H1 (cell line): ENCODE data around the gene LBHD1.

Experiments used
- CREB1 ChIP-seq: IDR thresholded peaks from 2 replicates; pipeline ENCODE4 v1.6.1; 2012; ENCODE audit warnings: inconsistent platforms
- EZH2 ChIP-seq: fragments of 200-600 bp; sonication (generic); IDR thresholded peaks from 2 replicates; pipeline ENCODE4 v1.7.1; 2012; ENCODE audit warnings: low read depth, mild to moderate bottlenecking, moderate library complexity, low read length, inconsistent platforms; ENCODE audit not compliant: severe bottlenecking
- POLR2A ChIP-seq, 2 experiments: IDR thresholded peaks; 1 replicate in 1 of 2; 2 replicates in 1 of 2; pipeline ENCODE4 v1.6.1; 2011; ENCODE audit warnings: low read depth in 2 of 2, low read length in 2 of 2, mild to moderate bottlenecking in 2 of 2; ENCODE audit errors: control extremely low read depth in 1 of 2
- POU5F1 ChIP-seq: IDR thresholded peaks from 2 replicates; pipeline ENCODE4 v1.6.1; 2011; ENCODE audit warnings: low read depth, mild to moderate bottlenecking, low read length, moderate library complexity
- RAD21 ChIP-seq, 2 experiments: IDR thresholded peaks in 1 of 2; conservative IDR thresholded peaks in 1 of 2; 2 replicates each; pipeline ENCODE4 v1.6.1; 2011; ENCODE audit warnings: low read depth in 2 of 2, low read length in 2 of 2, improper control_type of control experiment in 1 of 2, inconsistent platforms in 1 of 2, mild to moderate bottlenecking in 1 of 2, moderate library complexity in 1 of 2
- TF ChIP-seq, protein P1 (sequence below), 3 experiments: IDR thresholded peaks; 1 replicate in 2 of 3; 2 replicates in 1 of 3; pipeline versions ENCODE4 v1.5.1 to v1.6.1; 2011; ENCODE audit warnings: low read length in 3 of 3, mild to moderate bottlenecking in 3 of 3, inconsistent platforms in 2 of 3, low read depth in 1 of 3, moderate library complexity in 1 of 3; ENCODE audit not compliant: insufficient read depth in 1 of 3; ENCODE audit errors: control extremely low read depth in 1 of 3
- TF ChIP-seq, protein P2 (sequence below): IDR thresholded peaks from 2 replicates; pipeline ENCODE4 v1.6.1; 2011; ENCODE audit warnings: low read length, improper control_type of control experiment

DNA sequence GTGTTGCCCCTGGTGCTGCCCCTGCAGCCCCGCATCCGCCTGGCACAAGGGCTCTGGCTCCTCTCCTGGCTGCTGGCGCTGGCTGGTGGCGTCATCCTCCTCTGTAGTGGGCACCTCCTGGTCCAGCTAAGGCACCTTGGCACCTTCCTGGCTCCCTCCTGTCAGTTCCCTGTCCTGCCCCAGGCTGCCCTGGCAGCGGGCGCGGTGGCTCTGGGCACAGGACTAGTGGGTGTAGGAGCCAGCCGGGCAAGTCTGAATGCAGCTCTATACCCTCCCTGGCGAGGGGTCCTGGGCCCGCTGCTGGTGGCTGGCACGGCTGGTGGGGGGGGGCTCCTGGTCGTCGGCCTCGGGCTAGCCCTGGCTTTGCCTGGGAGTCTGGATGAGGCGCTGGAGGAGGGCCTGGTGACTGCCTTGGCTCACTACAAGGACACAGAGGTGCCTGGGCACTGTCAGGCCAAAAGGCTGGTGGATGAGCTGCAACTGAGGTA lies 58.7 kb downstream of the LBHD1 start:
- TF ChIP-seq, protein P1, sequence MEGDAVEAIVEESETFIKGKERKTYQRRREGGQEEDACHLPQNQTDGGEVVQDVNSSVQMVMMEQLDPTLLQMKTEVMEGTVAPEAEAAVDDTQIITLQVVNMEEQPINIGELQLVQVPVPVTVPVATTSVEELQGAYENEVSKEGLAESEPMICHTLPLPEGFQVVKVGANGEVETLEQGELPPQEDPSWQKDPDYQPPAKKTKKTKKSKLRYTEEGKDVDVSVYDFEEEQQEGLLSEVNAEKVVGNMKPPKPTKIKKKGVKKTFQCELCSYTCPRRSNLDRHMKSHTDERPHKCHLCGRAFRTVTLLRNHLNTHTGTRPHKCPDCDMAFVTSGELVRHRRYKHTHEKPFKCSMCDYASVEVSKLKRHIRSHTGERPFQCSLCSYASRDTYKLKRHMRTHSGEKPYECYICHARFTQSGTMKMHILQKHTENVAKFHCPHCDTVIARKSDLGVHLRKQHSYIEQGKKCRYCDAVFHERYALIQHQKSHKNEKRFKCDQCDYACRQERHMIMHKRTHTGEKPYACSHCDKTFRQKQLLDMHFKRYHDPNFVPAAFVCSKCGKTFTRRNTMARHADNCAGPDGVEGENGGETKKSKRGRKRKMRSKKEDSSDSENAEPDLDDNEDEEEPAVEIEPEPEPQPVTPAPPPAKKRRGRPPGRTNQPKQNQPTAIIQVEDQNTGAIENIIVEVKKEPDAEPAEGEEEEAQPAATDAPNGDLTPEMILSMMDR (IDR thresholded peaks at IDR 0.05; ENCODE audit: control extremely low read depth in 1 of 3, insufficient read depth in 1 of 3, low read depth in 1 of 3, low read length in 3 of 3): no peak
- TF ChIP-seq POU5F1 (no peak), EZH2 (no peak), CREB1 (no peak), RAD21 (IDR thresholded peaks at IDR 0.05 in 1 of 2, conservative IDR thresholded peaks at IDR 0.05 in 1 of 2; ENCODE audit: low read depth in 2 of 2, low read length in 2 of 2) (no peak), POLR2A (IDR thresholded peaks at IDR 0.05; ENCODE audit: control extremely low read depth in 1 of 2, low read depth in 2 of 2, low read length in 2 of 2) (no peak)
- TF ChIP-seq, protein P2, sequence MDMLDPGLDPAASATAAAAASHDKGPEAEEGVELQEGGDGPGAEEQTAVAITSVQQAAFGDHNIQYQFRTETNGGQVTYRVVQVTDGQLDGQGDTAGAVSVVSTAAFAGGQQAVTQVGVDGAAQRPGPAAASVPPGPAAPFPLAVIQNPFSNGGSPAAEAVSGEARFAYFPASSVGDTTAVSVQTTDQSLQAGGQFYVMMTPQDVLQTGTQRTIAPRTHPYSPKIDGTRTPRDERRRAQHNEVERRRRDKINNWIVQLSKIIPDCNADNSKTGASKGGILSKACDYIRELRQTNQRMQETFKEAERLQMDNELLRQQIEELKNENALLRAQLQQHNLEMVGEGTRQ: no peak
